Stimulated activated naive CD8-positive, alpha-beta T cell treated with anti-CD3 and anti-CD28 coated beads, Interleukin-15, Interleukin-2, amounts not matched to agents 100 ng/mL and 50 ng/mL, for 24 hours (primary cell): ENCODE measurements around the gene ADAM15.
A peak's percentile ranks its signal among the peaks of the same experiment; 100 is the strongest.

ENCODE experiments used
- H3K27ac Mint-ChIP-seq: one replicate; pipeline ENCODE4 v1.8.0; 2021; ENCODE audit warnings: mild to moderate bottlenecking, mixed read lengths
- H3K27me3 Mint-ChIP-seq: one replicate; pipeline ENCODE4 v1.8.0; 2021; ENCODE audit warnings: mixed read lengths
- H3K36me3 Mint-ChIP-seq: one replicate; pipeline ENCODE4 v1.8.0; 2021; ENCODE audit warnings: low read depth, mixed read lengths
- H3K4me1 Mint-ChIP-seq: one replicate; pipeline ENCODE4 v1.8.0; 2021; ENCODE audit warnings: low read depth, mixed read lengths
- H3K4me3 Mint-ChIP-seq: one replicate; pipeline ENCODE4 v1.8.0; 2021; ENCODE audit warnings: mild to moderate bottlenecking, mixed read lengths
- H3K9me3 Mint-ChIP-seq: one replicate; pipeline ENCODE4 v1.8.0; 2021; ENCODE audit warnings: mixed read lengths

Gene ADAM15

DNA sequence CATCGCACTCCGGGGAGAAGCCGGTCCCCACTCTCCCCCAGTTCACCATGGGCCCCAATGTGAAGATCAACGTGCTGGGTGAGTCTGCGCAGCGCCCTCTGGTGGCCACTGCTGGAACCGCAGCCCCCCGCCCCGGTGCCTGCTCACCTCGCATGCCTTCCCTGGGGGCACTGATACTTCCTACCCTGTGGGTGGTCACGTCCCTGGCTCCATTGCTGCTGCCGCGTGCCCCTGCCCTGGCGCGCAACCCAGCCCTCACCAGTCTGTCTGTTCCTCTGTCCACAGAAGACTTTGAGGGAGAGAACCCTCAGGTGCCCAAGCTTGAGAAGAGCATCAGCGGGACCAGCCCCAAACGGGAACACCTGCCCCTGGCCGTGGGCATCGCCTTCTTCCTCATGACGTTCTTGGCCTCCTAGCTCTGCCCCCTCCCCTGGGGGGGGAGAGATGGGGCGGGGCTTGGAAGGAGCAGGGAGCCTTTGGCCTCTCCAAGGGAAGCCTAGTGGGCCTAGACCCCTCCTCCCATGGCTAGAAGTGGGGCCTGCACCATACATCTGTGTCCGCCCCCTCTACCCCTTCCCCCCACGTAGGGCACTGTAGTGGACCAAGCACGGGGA lies 35.1 kb downstream of the ADAM15 start:
- Mint-ChIP-seq H3K36me3 (no peaks in the 10 kb centered on the region), H3K4me1 (peaks cover 37% of the 10 kb centered on the region), H3K9me3 (no peaks in the 10 kb centered on the region), H3K4me3 (peak overlapping the region; percentile 61), H3K27ac (peak overlapping the region; percentile 49), H3K27me3 (peaks cover 30% of the 10 kb centered on the region)

DNA sequence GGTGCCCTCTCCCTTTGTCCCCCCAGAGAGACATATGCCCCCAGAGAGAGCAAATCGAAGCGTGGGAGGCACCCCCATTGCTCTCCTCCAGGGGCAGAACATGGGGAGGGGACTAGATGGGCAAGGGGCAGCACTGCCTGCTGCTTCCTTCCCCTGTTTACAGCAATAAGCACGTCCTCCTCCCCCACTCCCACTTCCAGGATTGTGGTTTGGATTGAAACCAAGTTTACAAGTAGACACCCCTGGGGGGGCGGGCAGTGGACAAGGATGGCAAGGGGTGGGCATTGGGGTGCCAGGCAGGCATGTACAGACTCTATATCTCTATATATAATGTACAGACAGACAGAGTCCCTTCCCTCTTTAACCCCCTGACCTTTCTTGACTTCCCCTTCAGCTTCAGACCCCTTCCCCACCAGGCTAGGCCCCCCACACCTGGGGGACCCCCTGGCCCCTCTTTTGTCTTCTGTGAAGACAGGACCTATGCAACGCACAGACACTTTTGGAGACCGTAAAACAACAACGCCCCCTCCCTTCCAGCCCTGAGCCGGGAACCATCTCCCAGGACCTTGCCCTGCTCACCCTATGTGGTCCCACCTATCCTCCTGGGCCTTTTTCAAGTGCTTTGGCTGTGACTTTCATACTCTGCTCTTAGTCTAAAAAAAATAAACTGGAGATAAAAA lies 35.9 kb downstream of the ADAM15 start:
- H3K36me3 Mint-ChIP-seq, result no peaks in the 10 kb centered on the region
- H3K27me3 Mint-ChIP-seq, result peaks cover 24% of the 10 kb centered on the region
- peaks cover 31% of the 10 kb centered on the region for H3K4me1 Mint-ChIP-seq
- H3K9me3 Mint-ChIP-seq, result no peaks in the 10 kb centered on the region
- no peak overlapping the region for H3K27ac Mint-ChIP-seq
- no peak overlapping the region for H3K4me3 Mint-ChIP-seq

DNA sequence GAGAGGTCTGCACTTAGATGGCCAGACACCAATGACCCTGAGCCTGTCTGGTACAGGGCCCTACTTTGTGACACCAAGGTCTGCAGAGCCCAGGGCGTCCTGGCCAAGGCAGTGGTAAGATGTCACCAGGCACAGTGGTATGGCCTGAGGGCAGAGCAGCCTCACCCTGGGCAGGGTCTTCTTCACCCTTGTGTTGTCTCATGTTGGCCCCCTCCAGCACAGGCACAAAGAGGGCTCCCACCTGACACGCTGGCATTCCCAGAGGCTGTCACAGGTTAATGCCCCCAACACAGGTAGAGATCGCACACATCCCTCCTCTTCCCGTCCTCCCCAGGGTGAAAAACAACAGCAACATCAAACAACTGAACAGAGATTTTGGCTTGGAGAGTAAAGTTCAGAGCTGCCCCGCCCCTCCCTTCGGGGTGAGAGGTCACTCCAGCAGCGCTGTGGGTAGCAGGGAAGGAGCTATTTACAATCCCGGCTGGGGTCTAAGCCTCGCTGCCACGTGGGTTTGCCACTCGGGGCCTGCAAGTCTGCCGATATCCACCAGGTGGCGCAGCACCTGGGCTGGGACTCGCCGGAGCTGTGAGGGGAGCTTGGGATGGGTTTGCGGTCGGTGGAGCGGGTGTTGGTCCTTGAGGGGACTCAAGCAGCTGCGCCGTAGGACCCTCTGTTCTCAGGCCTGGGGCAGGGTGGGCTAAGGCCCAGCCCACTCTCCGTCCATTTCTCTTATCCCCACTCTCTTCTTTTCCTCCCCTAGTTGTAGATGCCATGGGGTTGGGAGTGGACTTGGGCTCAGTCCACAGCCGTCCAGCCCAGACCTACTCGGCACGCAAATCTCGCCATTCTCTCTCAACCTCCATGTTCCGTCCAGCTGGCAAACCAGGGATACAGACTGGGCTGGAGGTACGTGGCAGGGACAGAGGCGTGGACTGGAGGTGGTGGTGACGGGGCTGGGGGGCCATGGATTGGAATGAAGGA lies 40.2 kb downstream of the ADAM15 start:
- Mint-ChIP-seq H3K4me3 (no peak overlapping the region), H3K27ac (no peak overlapping the region), H3K9me3 (no peaks in the 10 kb centered on the region), H3K27me3 (peaks cover 8% of the 10 kb centered on the region), H3K4me1 (no peaks in the 10 kb centered on the region), H3K36me3 (no peaks in the 10 kb centered on the region)

DNA sequence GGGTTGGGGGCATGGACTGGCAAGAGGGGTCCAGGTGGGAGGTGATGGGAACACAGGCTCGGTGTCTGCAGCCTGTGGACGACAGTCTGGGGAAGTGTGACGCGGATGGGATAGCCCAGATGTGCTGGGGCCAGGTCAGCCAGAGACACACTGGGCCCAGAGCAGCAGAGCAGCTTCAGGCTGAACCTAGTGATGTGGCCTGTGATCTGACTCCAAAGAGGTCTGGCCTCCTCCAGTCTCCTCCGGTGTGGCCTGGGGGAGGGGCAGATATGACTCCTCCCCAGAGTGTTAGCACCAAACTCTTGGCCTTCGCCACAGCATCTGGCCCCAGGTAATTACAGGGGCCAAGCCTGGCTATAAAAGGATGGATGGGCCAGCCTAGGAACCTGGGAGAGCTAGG lies 41.0 kb downstream of the ADAM15 start:
- H3K27ac Mint-ChIP-seq, result no peak overlapping the region
- peaks cover 8% of the 10 kb centered on the region for H3K27me3 Mint-ChIP-seq
- H3K4me3 Mint-ChIP-seq, result no peak overlapping the region
- H3K9me3 Mint-ChIP-seq, result no peaks in the 10 kb centered on the region
- H3K4me1 Mint-ChIP-seq, result no peaks in the 10 kb centered on the region
- H3K36me3 Mint-ChIP-seq, result no peaks in the 10 kb centered on the region

DNA sequence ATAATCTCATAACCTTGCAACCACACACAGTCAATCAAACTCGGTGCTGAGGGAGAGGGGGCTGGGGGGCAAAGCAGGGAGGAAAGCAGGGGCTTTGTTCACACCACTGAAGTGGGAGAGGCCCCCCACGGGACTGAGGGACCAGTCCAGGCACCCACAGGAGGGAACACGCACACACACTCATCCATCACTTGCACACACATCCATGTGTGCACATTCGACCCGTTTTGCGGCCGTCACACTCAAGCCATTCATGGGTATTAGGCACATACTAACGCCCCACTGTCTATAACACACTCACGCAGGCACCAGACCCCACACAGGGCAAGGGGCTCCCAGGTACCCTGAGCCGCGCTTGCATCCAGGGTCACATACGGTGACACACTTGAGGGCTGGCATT lies 41.5 kb downstream of the ADAM15 start:
- Mint-ChIP-seq H3K4me3 (no peak overlapping the region), H3K27me3 (peaks cover 8% of the 10 kb centered on the region), H3K4me1 (no peaks in the 10 kb centered on the region), H3K36me3 (no peaks in the 10 kb centered on the region), H3K27ac (no peak overlapping the region), H3K9me3 (no peaks in the 10 kb centered on the region)

DNA sequence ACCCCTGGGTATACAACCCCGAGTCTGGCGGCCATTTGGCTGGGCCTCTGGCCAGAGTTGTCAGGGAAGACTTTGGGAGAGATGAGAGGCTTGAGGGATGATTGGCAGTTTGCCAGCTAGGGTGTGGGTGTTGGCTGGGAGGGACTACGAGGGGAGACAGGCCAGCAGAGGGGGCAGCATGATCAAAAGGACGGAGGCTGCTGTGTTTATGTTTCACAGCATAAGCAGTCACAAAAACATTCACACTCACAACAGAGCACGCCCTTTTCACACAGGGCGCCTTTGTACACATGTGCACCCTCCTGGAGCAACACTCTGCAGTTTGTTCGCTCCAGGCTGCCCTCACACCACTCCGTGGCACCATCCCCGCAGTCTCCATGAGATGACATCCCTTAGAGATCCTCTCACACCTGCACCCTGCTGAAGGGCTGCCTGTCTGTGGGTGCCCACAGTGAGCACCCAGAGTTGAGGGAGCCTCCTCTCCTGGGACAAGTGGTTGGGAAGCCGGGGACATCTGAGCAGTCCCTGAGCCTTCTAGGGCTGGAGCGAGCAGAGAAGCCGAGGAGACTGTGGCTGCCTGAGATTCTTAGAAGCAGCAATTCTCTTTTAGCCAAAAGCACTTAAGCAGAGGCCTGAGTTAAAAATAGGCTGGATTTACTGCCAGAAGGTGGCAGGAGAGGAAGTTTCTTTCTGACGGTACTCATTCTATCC lies 43.0 kb downstream of the ADAM15 start:
- no peak overlapping the region for H3K4me3 Mint-ChIP-seq
- H3K27ac Mint-ChIP-seq, result no peak overlapping the region
- no peaks in the 10 kb centered on the region for H3K4me1 Mint-ChIP-seq
- H3K9me3 Mint-ChIP-seq, result no peaks in the 10 kb centered on the region
- no peaks in the 10 kb centered on the region for H3K36me3 Mint-ChIP-seq
- peaks cover 8% of the 10 kb centered on the region for H3K27me3 Mint-ChIP-seq

DNA sequence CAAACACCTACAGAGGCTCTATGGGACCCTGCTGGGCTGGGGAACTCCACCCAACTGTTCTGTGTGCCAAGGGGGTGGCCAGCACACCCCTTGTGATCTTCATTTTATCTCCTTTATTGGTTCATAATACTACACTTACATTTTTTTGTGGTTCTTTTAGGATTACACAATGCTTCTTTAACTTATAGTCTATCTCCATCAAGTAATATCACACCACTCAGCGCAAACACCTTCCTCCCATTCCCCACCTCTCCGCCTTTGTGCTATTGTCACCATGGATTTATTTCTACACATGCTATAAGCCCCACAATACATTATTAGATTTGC lies 43.5 kb downstream of the ADAM15 start:
- Mint-ChIP-seq H3K4me1 (no peaks in the 10 kb centered on the region), H3K9me3 (no peaks in the 10 kb centered on the region), H3K27ac (no peak overlapping the region), H3K36me3 (no peaks in the 10 kb centered on the region), H3K27me3 (peaks cover 8% of the 10 kb centered on the region), H3K4me3 (no peak overlapping the region)

DNA sequence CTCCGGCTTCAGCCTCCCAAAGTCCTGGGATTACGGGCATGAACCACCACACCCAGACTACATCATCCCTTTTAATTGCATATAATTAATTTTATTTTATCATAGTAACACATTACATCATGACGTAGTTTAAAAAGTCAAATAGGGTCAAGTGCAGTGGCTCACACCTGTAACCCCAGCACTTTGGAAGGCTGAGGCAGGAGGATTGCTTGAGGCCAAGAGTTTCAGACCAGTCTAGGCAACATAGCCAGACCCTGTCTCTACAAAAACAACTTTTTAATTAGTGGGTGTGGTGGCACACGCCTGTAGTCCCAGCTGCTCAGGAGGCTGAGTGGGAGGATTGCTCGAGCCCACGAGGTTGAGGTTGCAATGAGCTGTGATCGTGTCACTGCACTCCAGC lies 48.2 kb downstream of the ADAM15 start:
- H3K36me3 Mint-ChIP-seq, result no peaks in the 10 kb centered on the region
- no peak overlapping the region for H3K27ac Mint-ChIP-seq
- H3K9me3 Mint-ChIP-seq, result no peaks in the 10 kb centered on the region
- no peak overlapping the region for H3K4me3 Mint-ChIP-seq
- H3K27me3 Mint-ChIP-seq, result peaks cover 11% of the 10 kb centered on the region
- H3K4me1 Mint-ChIP-seq, result no peaks in the 10 kb centered on the region

DNA sequence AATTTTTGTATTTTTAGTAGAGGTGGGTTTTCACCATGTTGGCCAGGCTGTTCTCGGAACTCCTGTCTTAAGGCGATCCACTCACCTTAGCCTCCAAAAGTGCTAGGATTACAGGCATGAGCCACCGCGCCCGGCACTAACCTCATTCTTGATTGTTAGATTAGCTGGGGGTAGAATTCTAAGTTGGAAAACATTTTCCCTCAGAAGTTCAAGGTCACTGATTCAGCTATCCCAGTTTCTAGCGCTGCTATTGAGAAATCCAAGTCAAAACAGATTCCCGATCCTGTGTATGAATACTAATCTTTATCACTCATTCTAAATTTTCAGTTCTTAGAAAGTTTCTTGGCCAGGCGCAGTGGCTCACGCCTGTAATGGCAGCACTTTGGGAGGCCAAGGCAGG lies 52.2 kb downstream of the ADAM15 start:
- Mint-ChIP-seq H3K4me3 (no peak overlapping the region), H3K9me3 (no peaks in the 10 kb centered on the region), H3K27me3 (peaks cover 3% of the 10 kb centered on the region), H3K4me1 (no peaks in the 10 kb centered on the region), H3K36me3 (no peaks in the 10 kb centered on the region), H3K27ac (no peak overlapping the region)

DNA sequence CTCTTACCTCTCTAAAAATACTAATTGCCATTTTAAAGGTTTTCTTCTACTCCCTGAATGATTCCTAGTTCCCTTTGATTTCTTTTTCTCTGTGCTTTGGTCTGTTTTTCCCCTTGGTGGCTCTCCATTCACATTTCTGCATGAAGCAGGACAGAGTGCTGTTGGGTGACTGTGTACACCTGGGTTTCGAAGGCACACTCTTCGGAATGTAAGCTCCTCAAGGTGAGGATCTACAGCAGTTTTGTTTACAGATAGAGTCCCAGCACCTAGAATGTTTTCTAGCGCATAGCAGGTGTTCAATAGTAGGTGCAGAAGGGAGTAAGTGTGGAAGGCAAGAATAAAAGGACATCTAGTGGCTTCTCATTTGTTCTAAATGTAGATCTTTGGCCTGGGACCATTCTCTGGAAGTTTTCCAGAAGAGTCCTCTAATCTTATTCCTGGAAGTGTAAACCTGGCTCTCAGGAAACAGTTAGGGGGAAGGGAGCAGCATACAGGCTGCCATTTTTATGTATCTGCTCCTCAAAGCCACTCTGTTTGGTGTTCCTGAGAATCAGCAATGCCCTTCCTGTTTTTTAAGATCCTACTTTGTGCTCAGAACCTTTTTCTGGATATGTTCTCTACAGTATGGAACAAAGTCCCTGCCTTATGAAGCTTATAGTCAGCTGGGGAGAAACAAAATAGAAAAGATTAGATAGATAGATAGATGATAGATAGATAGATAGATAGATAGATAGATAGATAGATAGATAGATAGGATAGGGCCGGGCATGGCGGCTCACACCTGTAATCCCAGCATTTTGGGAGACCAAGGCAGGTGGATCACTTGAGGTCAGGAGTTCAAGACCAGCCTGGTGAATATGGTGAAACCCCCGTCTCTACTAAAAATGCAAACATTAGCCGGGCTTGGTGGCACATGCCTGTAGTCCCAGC lies 53.8 kb downstream of the ADAM15 start:
- no peak overlapping the region for H3K4me3 Mint-ChIP-seq
- H3K4me1 Mint-ChIP-seq, result no peaks in the 10 kb centered on the region
- no peaks in the 10 kb centered on the region for H3K36me3 Mint-ChIP-seq
- no peaks in the 10 kb centered on the region for H3K9me3 Mint-ChIP-seq
- no peak overlapping the region for H3K27ac Mint-ChIP-seq
- H3K27me3 Mint-ChIP-seq, result peaks cover 3% of the 10 kb centered on the region

DNA sequence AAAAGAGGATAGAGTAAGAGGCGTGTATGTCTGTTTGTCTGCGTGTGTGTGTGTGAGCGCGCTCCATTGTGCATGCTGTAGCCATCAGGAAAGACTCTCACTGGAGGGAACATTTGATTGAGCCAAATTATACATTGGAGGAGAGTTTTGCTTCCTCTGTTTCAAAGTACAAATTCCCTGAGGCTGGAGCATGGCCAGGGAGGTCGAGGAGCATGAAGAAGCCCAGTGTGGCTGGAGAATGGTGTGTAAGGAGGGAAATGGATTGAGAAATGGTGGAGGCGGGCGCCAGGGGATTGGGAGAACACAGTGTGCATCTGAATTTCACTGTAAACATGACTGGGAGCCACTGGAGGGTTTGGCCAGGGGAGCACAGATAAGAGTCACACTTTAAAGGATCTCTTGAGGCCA lies 54.5 kb downstream of the ADAM15 start:
- H3K4me3 Mint-ChIP-seq, result no peak overlapping the region
- no peaks in the 10 kb centered on the region for H3K36me3 Mint-ChIP-seq

DNA sequence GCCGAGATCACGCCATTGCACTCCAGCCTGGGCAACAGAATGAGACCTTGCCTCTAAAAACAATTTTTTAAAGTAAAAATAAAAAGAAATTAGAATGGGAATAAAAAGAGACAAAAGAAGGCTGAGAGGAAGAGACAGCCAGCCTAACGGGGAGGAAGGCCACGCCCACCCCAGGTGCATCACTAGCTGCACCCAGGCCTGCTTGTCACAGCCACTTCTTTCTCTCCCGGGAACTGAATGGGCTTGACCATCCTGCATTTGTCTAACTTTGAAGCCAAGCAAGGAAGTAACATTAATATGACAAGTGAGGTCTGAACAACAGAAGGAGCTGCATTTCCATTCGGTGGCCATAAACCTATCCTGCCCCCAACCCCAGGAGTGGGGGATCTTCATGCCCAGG lies 55.7 kb downstream of the ADAM15 start:
- no peaks in the 10 kb centered on the region for H3K9me3 Mint-ChIP-seq
- H3K27me3 Mint-ChIP-seq, result no peaks in the 10 kb centered on the region
- H3K4me3 Mint-ChIP-seq, result no peak overlapping the region
- H3K27ac Mint-ChIP-seq, result no peak overlapping the region
- no peaks in the 10 kb centered on the region for H3K36me3 Mint-ChIP-seq
- H3K4me1 Mint-ChIP-seq, result no peaks in the 10 kb centered on the region

More for the DNA sequence above, 54.5 kb downstream of the ADAM15 start:
- Mint-ChIP-seq H3K9me3 (no peaks in the 10 kb centered on the region), H3K27me3 (peaks cover 3% of the 10 kb centered on the region), H3K27ac (no peak overlapping the region), H3K4me1 (no peaks in the 10 kb centered on the region)

DNA sequence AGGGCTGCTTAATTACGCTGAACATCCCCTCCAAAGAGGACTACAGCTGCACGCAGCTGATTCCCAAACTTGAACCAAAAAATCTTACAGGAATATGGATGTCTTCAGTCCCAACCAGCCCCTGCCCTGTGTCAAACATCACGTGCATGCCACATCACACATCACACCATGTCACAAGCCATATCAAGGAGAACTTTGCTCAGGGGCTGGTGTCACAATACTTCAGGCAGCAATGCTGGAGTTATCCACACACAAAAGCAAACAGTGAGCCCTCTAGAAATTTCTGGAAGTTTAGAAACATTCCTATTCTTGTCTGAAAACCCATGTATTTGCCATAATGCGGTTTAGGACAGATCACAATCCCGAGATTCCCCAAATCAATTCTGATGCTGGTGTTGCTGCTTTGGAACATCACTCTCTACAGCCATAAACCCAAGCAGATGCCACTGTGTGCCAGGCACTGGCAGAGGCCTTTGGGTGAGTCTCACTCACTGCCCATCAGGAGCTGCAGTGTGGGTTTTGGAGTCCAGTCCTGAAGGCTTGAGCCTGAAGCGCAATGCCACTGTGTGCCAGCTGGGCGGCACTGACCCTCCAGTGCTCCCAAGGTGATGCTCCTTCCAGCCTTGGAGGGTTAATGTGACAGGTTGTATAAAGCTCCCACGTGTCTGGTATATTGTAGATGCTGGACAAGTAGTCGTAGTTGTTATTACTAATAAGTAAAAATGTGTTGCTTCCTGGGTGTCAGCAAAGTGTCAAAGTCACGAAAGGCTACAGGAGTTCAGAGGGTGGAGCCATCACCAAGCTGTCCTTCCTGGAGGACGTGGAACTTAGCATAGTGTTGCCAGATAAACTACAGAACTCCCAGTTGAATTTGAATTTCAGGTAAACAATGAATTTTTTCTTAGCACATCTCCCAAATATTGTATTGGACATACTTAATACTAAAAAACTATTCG lies 56.5 kb downstream of the ADAM15 start:
- Mint-ChIP-seq H3K36me3 (no peaks in the 10 kb centered on the region), H3K4me1 (no peaks in the 10 kb centered on the region), H3K27ac (no peak overlapping the region), H3K9me3 (no peaks in the 10 kb centered on the region), H3K4me3 (no peak overlapping the region), H3K27me3 (no peaks in the 10 kb centered on the region)
